Vagina (tissue), 2 donors: ENCODE measurements around the gene HGF. TPM values are rescaled to one million over a fixed set of nuclear protein-coding genes. Genes with fewer than 3 reads are reported as not detected.
A peak's percentile ranks its signal among the peaks of the same experiment; 100 is the strongest.

ENCODE experiments used
- DNase-seq, 2 donors: peaks; one replicate each; pipeline ENCODE4 v3.0.0-alpha.2; 2017; ENCODE audit errors: extremely low spot score in 2 of 2
- H3K27ac ChIP-seq: fragments of 200-600 bp; sonication (generic); one replicate; pipeline ENCODE4 v1.5.1; 2019
- H3K27me3 ChIP-seq: fragments of 200-600 bp; sonication (generic); one replicate; pipeline ENCODE4 v1.5.1; 2019
- H3K36me3 ChIP-seq, 2 donors: fragments of 200-600 bp; sonication (generic); one replicate each; pipeline ENCODE4 v1.5.1; 2017 to 2019
- H3K4me1 ChIP-seq: fragments of 200-600 bp; sonication (generic); one replicate; pipeline ENCODE4 v1.5.1; 2019
- H3K4me3 ChIP-seq, 2 donors: fragments of 200-600 bp; sonication (generic); 1 replicate in 1 of 2; 2 replicates in 1 of 2; pipeline ENCODE4 v1.5.1; 2016 to 2019
- H3K9me3 ChIP-seq: fragments of 200-600 bp; sonication (generic); one replicate; pipeline ENCODE4 v1.5.1; 2019
- POLR2A ChIP-seq, 2 donors: fragments of 450-650 bp; IDR thresholded peaks; one replicate each; pipeline ENCODE4 v1.6.1; 2017; ENCODE audit warnings: antibody characterized with exemption in 2 of 2, mild to moderate bottlenecking in 2 of 2, moderate library complexity in 2 of 2
- POLR2AphosphoS5 ChIP-seq, 2 donors: sonication (generic); formaldehyde crosslinking; IDR thresholded peaks; one replicate each; pipeline ENCODE4 v1.9.0; 2017; ENCODE audit warnings: antibody characterized with exemption in 2 of 2, mild to moderate bottlenecking in 2 of 2, low read depth in 1 of 2; ENCODE audit not compliant: insufficient read depth in 1 of 2
- intact Hi-C: fragments of 100-400 bp; cut with DNase I; formaldehyde crosslinking; loops from one replicate; pipeline ENCODE4 v1.15.1; 2023
- total RNA-seq: library from RNA; depleted of rRNA; stranded (reverse); fragments of >200 nt; gene quantifications from one replicate; pipeline ENCODE4 v1.2.3, GENCODE V29; 2016
- TF ChIP-seq, protein P1 (sequence below), 3 experiments: fragments of 450-650 bp in 2 of 3; fragments of 200-600 bp in 1 of 3; sonication (generic) in 1 of 3; IDR thresholded peaks; one replicate each; pipeline ENCODE4 v1.5.1; 2017 to 2019; ENCODE audit warnings: antibody characterized with exemption in 3 of 3, mild to moderate bottlenecking in 2 of 3, moderate library complexity in 2 of 3

The HGF gene
- total RNA-seq, 1 donor from 2014 or later = 15.0 TPM

DNA sequence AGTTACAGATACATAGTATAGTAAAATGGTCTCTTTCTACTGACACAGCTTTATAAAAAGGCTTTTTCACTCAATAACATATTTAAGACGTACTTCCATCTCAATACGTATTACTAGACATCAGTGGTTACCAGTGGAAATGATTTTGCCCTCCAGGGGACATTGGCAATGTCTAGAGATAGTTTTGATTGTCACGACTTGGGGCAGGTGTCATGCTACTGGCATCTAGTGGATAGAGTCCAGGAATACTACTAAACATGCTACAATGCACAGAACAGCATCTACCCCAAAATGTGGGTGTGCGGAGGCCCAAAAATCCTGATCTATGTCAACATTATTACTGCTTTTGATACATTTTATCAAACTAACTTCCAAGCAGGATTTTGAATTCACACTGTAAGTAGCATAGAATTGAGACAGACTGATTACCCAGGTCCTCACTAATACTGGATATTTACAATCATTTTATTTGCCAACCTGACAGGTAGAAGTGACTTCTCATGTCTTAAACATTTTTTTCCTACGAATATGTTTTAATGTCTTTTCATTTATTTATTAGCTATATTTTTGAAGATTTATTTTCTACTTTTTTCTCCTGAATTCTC, 53.8 kb downstream of the HGF start:
- intact Hi-C loops = no loop called here

DNA sequence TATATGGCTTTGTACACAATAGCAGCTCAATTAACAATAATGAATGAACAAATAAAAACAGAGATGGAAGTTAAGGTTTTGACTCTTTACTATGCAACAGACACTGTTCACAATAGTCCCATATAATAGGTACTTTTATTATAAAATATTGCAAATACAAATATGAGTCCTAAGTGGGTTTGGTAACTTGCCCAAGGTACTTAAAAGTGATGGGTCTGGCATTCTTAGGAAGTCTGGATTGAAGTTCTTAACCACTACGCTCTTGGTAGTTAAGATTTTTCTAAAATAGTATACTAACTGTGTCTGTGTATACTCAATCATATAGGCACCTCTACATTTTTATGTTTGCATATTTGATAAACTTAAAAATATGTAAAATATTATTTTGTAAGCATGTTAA, 55.5 kb downstream of the HGF start:
- Histone ChIP-seq H3K36me3 (no peaks in the 10 kb centered on the region), H3K4me1 (no peaks in the 10 kb centered on the region), H3K9me3 (no peaks in the 10 kb centered on the region), H3K27ac (no peak overlapping the region), H3K27me3 (no peaks in the 10 kb centered on the region), H3K4me3 (no peak overlapping the region)
- no peak for DNase-seq
- TF ChIP-seq, protein P1, sequence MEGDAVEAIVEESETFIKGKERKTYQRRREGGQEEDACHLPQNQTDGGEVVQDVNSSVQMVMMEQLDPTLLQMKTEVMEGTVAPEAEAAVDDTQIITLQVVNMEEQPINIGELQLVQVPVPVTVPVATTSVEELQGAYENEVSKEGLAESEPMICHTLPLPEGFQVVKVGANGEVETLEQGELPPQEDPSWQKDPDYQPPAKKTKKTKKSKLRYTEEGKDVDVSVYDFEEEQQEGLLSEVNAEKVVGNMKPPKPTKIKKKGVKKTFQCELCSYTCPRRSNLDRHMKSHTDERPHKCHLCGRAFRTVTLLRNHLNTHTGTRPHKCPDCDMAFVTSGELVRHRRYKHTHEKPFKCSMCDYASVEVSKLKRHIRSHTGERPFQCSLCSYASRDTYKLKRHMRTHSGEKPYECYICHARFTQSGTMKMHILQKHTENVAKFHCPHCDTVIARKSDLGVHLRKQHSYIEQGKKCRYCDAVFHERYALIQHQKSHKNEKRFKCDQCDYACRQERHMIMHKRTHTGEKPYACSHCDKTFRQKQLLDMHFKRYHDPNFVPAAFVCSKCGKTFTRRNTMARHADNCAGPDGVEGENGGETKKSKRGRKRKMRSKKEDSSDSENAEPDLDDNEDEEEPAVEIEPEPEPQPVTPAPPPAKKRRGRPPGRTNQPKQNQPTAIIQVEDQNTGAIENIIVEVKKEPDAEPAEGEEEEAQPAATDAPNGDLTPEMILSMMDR (IDR thresholded peaks at IDR 0.05) = no peak
- TF ChIP-seq POLR2A (IDR thresholded peaks at IDR 0.05) = no peak
- TF ChIP-seq POLR2AphosphoS5 (IDR thresholded peaks at IDR 0.05; ENCODE audit: insufficient read depth in 1 of 2, low read depth in 1 of 2) = no peak
- intact Hi-C loops = no loop called here

More for the DNA sequence above, 53.8 kb downstream of the HGF start:
- no peak for DNase-seq
- Histone ChIP-seq H3K36me3 (no peaks in the 10 kb centered on the region), H3K4me3 (no peak overlapping the region), H3K4me1 (no peaks in the 10 kb centered on the region), H3K9me3 (no peaks in the 10 kb centered on the region), H3K27me3 (no peaks in the 10 kb centered on the region), H3K27ac (no peak overlapping the region)
- TF ChIP-seq, protein P1 (IDR thresholded peaks at IDR 0.05) = peak in 1 of 3 experiments; percentile 8
- no peak for TF ChIP-seq POLR2AphosphoS5 (IDR thresholded peaks at IDR 0.05; ENCODE audit: insufficient read depth in 1 of 2, low read depth in 1 of 2)

GRCh38 chr7:81710751-81711150, 59.1 kb downstream of the HGF start:
- H3K36me3 ChIP-seq = no peaks in the 10 kb centered on the region
- H3K4me3 ChIP-seq = no peak overlapping the region
- no peak overlapping the region for H3K27ac ChIP-seq
- intact Hi-C loops = no loop called here
- H3K9me3 ChIP-seq = no peaks in the 10 kb centered on the region
- no peaks in the 10 kb centered on the region for H3K27me3 ChIP-seq
- TF ChIP-seq, protein P1 (IDR thresholded peaks at IDR 0.05) = no peak
- TF ChIP-seq POLR2A (IDR thresholded peaks at IDR 0.05) = no peak
- no peak for TF ChIP-seq POLR2AphosphoS5 (IDR thresholded peaks at IDR 0.05; ENCODE audit: insufficient read depth in 1 of 2, low read depth in 1 of 2)
- DNase-seq = no peak
- H3K4me1 ChIP-seq = no peaks in the 10 kb centered on the region

DNA sequence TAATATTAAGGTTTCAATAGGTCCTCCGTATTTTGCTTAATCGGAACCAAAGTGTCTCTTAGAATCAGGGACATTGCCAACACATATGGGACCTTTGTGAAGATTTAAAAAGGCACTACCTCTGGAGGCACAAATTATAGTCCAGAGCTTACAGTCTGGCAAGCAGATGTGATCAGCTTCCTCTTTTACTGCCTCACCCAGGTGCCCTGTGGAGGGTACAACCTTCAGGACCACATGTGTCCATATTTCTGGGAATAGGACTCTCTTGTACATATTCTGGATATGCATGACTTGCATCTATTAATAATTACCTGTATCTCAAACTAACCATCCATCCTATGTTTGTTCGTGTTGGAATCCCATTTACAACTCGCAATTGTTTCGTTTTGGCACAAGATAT, 60.0 kb downstream of the HGF start:
- Histone ChIP-seq H3K4me1 (no peaks in the 10 kb centered on the region), H3K9me3 (no peaks in the 10 kb centered on the region), H3K36me3 (no peaks in the 10 kb centered on the region), H3K4me3 (no peak overlapping the region), H3K27me3 (no peaks in the 10 kb centered on the region), H3K27ac (no peak overlapping the region)
- intact Hi-C loops = no loop called here
- TF ChIP-seq POLR2A (IDR thresholded peaks at IDR 0.05) (no peak), POLR2AphosphoS5 (IDR thresholded peaks at IDR 0.05; ENCODE audit: insufficient read depth in 1 of 2, low read depth in 1 of 2) (no peak)
- TF ChIP-seq, protein P1 (IDR thresholded peaks at IDR 0.05) = no peak
- DNase-seq = no peak

DNA sequence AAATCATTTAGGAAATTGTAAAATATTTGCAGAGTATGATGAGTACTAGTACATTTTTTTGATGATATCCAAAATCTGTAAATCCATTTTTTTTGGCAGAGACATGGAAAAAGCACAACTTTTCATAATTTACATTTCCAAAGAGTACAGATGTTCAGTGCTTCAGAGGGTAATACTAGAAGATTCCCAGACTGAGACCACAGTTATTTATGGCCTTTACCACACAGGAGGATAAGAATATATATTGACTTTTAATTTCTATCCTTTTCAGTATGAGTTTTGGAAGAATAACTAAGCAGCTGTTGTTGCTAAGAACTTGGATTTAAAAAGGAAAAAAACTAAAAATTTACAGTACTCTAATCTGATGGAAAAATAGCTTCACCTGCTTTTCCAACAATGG, 61.9 kb downstream of the HGF start:
- no peak overlapping the region for H3K4me3 ChIP-seq
- DNase-seq = no peak
- H3K36me3 ChIP-seq = no peaks in the 10 kb centered on the region
- H3K27ac ChIP-seq = no peak overlapping the region
- no peaks in the 10 kb centered on the region for H3K4me1 ChIP-seq
- H3K27me3 ChIP-seq = no peaks in the 10 kb centered on the region
- TF ChIP-seq POLR2AphosphoS5 (IDR thresholded peaks at IDR 0.05; ENCODE audit: insufficient read depth in 1 of 2, low read depth in 1 of 2) = no peak
- TF ChIP-seq, protein P1 (IDR thresholded peaks at IDR 0.05) = no peak
- TF ChIP-seq POLR2A (IDR thresholded peaks at IDR 0.05) = no peak
- H3K9me3 ChIP-seq = no peaks in the 10 kb centered on the region
- intact Hi-C loops = no loop called here
